Uterus (tissue), 4 donors: ENCODE measurements around the gene CDCP2. TPM values are rescaled to one million over a fixed set of nuclear protein-coding genes. Genes with fewer than 3 reads are reported as not detected.

Source experiments
- DNase-seq, 2 donors: peaks; one replicate each; pipeline ENCODE4 v3.0.0-alpha.2; 2019 to 2020
- H3K27ac ChIP-seq, 2 donors: fragments of 200-600 bp; sonication (generic); 1 replicate in 1 of 2; 2 replicates in 1 of 2; pipeline ENCODE4 v1.5.1; 2016 to 2018
- H3K27me3 ChIP-seq, 2 donors: fragments of 200-600 bp; sonication (generic); one replicate each; pipeline ENCODE4 v1.5.1; 2018 to 2019; ENCODE audit warnings: control low read depth in 1 of 2
- H3K36me3 ChIP-seq, 2 donors: fragments of 200-600 bp; sonication (generic); one replicate each; pipeline ENCODE4 v1.5.1; 2019; ENCODE audit warnings: control low read depth in 1 of 2
- H3K4me1 ChIP-seq, 2 donors: fragments of 200-600 bp; sonication (generic); one replicate each; pipeline ENCODE4 v1.5.1; 2018 to 2019; ENCODE audit warnings: control low read depth in 1 of 2
- H3K4me3 ChIP-seq, 2 donors: fragments of 200-600 bp; sonication (generic); 1 replicate in 1 of 2; 2 replicates in 1 of 2; pipeline ENCODE4 v1.5.1; 2018 to 2019; ENCODE audit warnings: mild to moderate bottlenecking in 1 of 2
- H3K9me3 ChIP-seq, 2 donors: fragments of 200-600 bp; sonication (generic); one replicate each; pipeline ENCODE4 v1.5.1; 2019; ENCODE audit warnings: control low read depth in 1 of 2
- POLR2A ChIP-seq, 2 donors: fragments of 450-650 bp; IDR thresholded peaks; one replicate each; pipeline ENCODE4 v1.6.1; 2016; ENCODE audit warnings: antibody characterized with exemption in 2 of 2, mild to moderate bottlenecking in 1 of 2, moderate library complexity in 1 of 2
- intact Hi-C: fragments of 100-400 bp; cut with DNase I; formaldehyde crosslinking; loops from one replicate; pipeline ENCODE4 v1.15.1; 2023; ENCODE audit warnings: low total_unique reads
- total RNA-seq, 4 donors: library from RNA; depleted of rRNA in 3 of 4; stranded (reverse); fragments of >200 nt in 3 of 4; gene quantifications; one replicate each; pipeline versions ENCODE4 v1.1.0 to v1.2.4, GENCODE V29; 2014 to 2023
- TF ChIP-seq, protein P1 (sequence below), 4 experiments: fragments of 200-600 bp in 2 of 4; fragments of 450-650 bp in 2 of 4; sonication (generic) in 2 of 4; IDR thresholded peaks; one replicate each; pipeline ENCODE4 v1.5.1; 2016 to 2019; ENCODE audit warnings: antibody characterized with exemption in 4 of 4, mild to moderate bottlenecking in 2 of 4, moderate library complexity in 1 of 4
- donor health status: DM: yes; HTN: yes; CAD: no.

The CDCP2 gene
- total RNA-seq, 4 donors from 2014 or later, result 0.18 to 0.28 TPM; not detected in 2

DNA sequence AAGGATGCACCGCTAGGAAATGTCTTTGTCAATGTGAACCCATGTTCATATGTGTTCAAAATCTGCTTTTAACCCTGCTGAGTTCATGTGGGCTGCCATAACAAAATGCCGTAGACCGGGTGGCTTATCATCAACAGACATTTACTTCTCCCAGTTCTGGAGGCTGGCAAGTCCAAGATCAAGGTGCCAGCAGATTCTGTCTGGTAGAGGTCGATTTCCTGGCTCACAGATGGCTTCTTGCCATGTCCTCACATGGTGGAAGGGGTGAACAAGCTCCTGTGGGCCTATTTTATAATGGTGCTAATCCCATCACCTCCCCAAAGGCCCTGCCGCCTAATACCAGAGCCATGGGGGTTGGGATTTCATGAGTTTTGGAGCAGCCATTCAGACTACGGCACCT is 4.6 kb upstream of the CDCP2 start:
- no peaks in the 10 kb centered on the region for H3K27me3 ChIP-seq
- no peaks in the 10 kb centered on the region for H3K36me3 ChIP-seq
- intact Hi-C loops, result no loop called here
- no peak overlapping the region for H3K4me3 ChIP-seq
- H3K27ac ChIP-seq, result no peak overlapping the region
- TF ChIP-seq, protein P1, sequence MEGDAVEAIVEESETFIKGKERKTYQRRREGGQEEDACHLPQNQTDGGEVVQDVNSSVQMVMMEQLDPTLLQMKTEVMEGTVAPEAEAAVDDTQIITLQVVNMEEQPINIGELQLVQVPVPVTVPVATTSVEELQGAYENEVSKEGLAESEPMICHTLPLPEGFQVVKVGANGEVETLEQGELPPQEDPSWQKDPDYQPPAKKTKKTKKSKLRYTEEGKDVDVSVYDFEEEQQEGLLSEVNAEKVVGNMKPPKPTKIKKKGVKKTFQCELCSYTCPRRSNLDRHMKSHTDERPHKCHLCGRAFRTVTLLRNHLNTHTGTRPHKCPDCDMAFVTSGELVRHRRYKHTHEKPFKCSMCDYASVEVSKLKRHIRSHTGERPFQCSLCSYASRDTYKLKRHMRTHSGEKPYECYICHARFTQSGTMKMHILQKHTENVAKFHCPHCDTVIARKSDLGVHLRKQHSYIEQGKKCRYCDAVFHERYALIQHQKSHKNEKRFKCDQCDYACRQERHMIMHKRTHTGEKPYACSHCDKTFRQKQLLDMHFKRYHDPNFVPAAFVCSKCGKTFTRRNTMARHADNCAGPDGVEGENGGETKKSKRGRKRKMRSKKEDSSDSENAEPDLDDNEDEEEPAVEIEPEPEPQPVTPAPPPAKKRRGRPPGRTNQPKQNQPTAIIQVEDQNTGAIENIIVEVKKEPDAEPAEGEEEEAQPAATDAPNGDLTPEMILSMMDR (IDR thresholded peaks at IDR 0.05), result no peak
- TF ChIP-seq POLR2A (IDR thresholded peaks at IDR 0.05), result no peak
- DNase-seq, result no peak
- H3K4me1 ChIP-seq, result no peaks in the 10 kb centered on the region
- H3K9me3 ChIP-seq, result no peaks in the 10 kb centered on the region

DNA sequence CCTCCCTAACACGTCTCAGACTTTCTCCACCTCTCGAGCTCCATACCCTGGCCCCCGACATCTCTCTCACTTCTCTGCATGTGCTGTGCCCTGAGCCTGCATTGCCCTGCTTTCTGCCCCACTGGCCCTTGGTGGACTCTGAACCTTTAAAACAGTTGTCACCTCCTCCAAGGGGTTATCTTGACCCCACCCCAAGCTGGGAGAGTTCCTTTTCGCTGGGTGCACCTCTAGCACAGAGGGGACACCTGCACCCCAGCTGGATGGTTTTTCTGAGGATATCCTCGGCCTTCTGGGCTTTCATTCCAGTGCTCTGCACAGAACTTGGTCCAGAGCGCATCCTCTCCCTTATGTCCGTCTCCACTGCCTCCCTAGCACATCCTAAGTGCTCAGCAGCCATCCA is 4.2 kb upstream of the CDCP2 start:
- Histone ChIP-seq H3K4me1 (no peaks in the 10 kb centered on the region), H3K4me3 (no peak overlapping the region), H3K27ac (no peak overlapping the region), H3K27me3 (no peaks in the 10 kb centered on the region), H3K9me3 (no peaks in the 10 kb centered on the region), H3K36me3 (no peaks in the 10 kb centered on the region)
- intact Hi-C loops, result no loop called here
- TF ChIP-seq POLR2A (IDR thresholded peaks at IDR 0.05), result no peak
- TF ChIP-seq, protein P1 (IDR thresholded peaks at IDR 0.05), result no peak
- no peak for DNase-seq

DNA sequence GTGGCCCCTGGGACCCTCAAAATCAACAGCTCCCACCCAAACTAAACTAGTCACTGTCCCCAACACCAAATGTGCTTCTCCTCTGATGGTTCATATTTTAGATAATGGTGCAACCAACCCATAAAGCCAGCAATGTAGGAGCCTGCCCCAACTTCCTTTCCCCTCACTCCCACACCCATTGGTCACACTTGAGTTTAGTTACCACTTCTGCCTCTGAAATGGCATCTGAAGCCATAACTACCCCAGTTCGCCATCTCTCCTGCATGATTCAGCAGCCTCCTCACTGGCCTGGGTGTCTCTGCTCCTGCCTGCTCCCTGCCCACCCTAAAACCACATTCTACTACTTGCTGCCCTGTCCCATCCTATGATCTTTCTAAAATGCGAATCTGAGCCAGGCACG is 3.4 kb upstream of the CDCP2 start:
- intact Hi-C loops, result no loop called here
- DNase-seq, result no peak
- H3K27me3 ChIP-seq, result no peaks in the 10 kb centered on the region
- no peaks in the 10 kb centered on the region for H3K4me1 ChIP-seq
- TF ChIP-seq, protein P1 (IDR thresholded peaks at IDR 0.05), result no peak
- no peak for TF ChIP-seq POLR2A (IDR thresholded peaks at IDR 0.05)
- no peak overlapping the region for H3K27ac ChIP-seq
- no peak overlapping the region for H3K4me3 ChIP-seq
- no peaks in the 10 kb centered on the region for H3K36me3 ChIP-seq
- no peaks in the 10 kb centered on the region for H3K9me3 ChIP-seq

DNA sequence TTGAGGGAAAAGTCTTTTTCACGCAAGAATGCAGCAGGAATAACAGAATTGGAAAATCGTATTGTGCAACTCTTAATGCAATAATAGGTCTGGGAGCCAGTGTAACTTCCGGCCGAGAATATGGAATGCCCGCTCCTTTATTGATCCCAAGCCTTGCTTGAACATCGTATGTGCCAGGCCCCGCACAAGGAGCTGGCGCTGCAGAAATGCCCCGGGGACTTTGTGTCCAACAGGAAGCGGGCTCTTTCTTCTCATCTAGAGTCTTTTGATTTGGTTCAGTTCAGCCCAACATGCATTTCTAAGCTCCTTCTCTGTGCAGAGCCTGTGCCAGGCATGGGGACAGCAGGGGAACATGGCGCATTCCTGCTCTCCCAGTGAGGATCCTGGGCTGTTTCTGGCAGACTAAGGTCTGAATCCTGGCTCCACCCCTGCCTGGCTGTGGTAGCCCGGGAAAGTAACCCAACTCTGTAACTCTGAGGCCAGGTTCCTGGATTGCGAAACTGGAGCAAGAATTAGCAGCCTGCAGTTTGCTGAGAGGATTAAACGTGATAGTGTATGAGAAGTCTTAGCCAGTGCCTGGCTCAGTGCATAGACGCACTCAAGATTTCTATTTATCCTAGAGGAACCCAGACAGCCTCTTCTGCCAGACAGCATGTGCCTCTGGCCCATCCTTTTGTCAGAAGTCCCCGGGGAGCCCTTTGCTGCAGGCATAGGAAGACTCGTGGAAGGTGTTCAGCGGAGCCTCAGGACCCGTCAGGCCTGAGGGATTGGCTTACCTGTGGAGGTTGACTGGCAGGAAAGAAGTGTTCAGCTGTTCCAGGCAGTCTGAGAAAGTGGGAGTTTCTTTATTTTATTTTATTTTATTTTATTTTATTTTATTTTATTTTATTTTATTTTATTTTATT is 987 bp upstream of the CDCP2 start:
- DNase-seq, result peak; percentile 71 to 79
- intact Hi-C loops, result no loop called here
- Histone ChIP-seq H3K4me3 (no peak overlapping the region), H3K27me3 (no peaks in the 10 kb centered on the region), H3K36me3 (no peaks in the 10 kb centered on the region), H3K9me3 (no peaks in the 10 kb centered on the region), H3K4me1 (no peaks in the 10 kb centered on the region), H3K27ac (peak overlapping the region; percentile 15 to 18)
- TF ChIP-seq, protein P1 (IDR thresholded peaks at IDR 0.05), result no peak
- TF ChIP-seq POLR2A (IDR thresholded peaks at IDR 0.05), result no peak

DNA sequence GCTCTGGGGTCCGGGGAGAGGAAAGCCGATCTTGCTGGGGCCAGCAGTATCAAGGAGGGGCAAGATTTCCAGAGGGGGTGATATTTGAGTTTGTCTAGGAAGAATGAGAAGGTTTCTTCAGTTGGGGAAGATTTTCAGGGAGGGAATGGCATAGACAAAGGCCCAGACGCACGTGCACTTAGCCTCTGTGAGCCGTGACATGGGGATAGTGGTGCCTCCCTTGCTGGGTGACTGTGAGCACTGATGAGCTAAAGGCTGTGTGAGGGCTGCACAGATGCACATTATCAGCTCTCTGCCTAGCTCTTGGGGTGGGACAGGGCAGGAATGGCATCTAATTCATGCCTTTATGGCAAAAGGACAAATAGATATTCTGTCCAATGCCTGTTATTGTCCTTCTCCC is 1.8 kb downstream of the CDCP2 start:
- DNase-seq, result no peak
- no peaks in the 10 kb centered on the region for H3K9me3 ChIP-seq
- no peak overlapping the region for H3K27ac ChIP-seq
- H3K4me3 ChIP-seq, result no peak overlapping the region
- no peaks in the 10 kb centered on the region for H3K4me1 ChIP-seq
- H3K27me3 ChIP-seq, result no peaks in the 10 kb centered on the region
- TF ChIP-seq POLR2A (IDR thresholded peaks at IDR 0.05), result no peak
- TF ChIP-seq, protein P1 (IDR thresholded peaks at IDR 0.05), result no peak
- intact Hi-C loops, result no loop called here
- H3K36me3 ChIP-seq, result no peaks in the 10 kb centered on the region
